Adipocyte (in vitro differentiated cells): ENCODE results near the gene UGT1A3.

Source experiments
- DNase-seq: peaks from one replicate; pipeline ENCODE4 v3.0.0-alpha.2; 2015; ENCODE audit warnings: low read depth
- H3K27me3 ChIP-seq: replicated peaks from 2 replicates; pipeline ENCODE4 v1.7.0; 2013; ENCODE audit warnings: mild to moderate bottlenecking, low read length, moderate library complexity; ENCODE audit not compliant: control insufficient read depth, insufficient read depth
- H3K36me3 ChIP-seq: 2 replicates; pipeline ENCODE4 v1.7.0; 2013; ENCODE audit warnings: low read length, mild to moderate bottlenecking, moderate library complexity; ENCODE audit not compliant: control insufficient read depth, insufficient read depth, severe bottlenecking
- H3K4me1 ChIP-seq: 2 replicates; pipeline ENCODE4 v1.7.0; 2013; ENCODE audit warnings: mild to moderate bottlenecking, low read length, moderate library complexity; ENCODE audit not compliant: control insufficient read depth, insufficient read depth
- H3K4me3 ChIP-seq: 2 replicates; pipeline ENCODE4 v1.7.0; 2013; ENCODE audit warnings: mild to moderate bottlenecking, low read length, moderate library complexity
- H3K9ac ChIP-seq: 2 replicates; pipeline ENCODE4 v1.7.0; 2013; ENCODE audit warnings: mild to moderate bottlenecking, low read length, moderate library complexity
- H3K9me3 ChIP-seq: 2 replicates; pipeline ENCODE4 v1.7.0; 2013; ENCODE audit warnings: mild to moderate bottlenecking, low read length, moderate library complexity; ENCODE audit not compliant: control insufficient read depth

UGT1A3 gene

DNA sequence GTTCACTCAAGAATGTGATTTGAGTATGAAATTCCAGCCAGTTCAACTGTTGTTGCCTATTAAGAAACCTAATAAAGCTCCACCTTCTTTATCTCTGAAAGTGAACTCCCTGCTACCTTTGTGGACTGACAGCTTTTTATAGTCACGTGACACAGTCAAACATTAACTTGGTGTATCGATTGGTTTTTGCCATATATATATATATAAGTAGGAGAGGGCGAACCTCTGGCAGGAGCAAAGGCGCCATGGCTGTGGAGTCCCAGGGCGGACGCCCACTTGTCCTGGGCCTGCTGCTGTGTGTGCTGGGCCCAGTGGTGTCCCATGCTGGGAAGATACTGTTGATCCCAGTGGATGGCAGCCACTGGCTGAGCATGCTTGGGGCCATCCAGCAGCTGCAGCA lies 31.2 kb downstream of the UGT1A3 start, which contains the start of gene UGT1A1:
Gene UGT1A1 (plus strand): TSS at position 228 of the 400 bp plus-strand sequence. CDS start 18 bp downstream, at position 246.
- no peak for DNase-seq
- H3K27me3 ChIP-seq: no peaks in the 10 kb centered on the region
- no peak within 1 kb of the TSS for H3K9ac ChIP-seq
- H3K36me3 ChIP-seq: no peaks in the 10 kb centered on the region
- H3K4me1 ChIP-seq: peaks cover 19% of the 10 kb centered on the region
- no peak within 1 kb of the TSS for H3K4me3 ChIP-seq
- no peaks in the 10 kb centered on the region for H3K9me3 ChIP-seq

DNA sequence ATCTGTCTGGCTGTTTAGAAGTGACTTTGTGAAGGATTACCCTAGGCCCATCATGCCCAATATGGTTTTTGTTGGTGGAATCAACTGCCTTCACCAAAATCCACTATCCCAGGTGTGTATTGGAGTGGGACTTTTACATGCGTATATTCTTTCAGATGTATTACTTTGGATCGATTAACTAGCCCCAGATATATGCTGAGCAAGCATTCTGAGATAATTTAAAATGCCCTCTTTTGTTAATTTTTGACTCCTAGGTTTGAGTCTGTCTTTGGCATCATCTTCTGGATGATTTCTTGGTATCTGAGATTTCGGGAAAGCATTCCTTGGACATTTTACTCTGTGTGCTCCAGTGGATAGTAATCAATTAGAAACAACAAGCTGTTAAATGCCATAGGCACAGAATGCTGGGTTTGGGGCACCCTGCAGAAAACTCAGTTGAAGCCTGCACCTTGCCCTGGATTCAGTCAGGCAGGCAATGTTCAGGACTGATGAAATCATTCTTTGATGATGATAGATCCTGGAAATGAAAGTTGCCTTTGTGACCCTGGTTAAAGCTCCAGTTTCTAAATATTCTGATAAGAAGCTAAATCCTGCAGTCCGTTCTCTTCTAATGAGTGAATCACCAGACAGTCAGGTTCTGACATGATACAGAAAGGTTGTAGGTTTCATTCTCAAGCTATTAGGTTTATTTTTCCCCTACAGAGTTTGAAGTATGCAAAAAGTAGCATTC lies 32.4 kb downstream of the UGT1A3 start:
- H3K9ac ChIP-seq: no peak overlapping the region
- no peaks in the 10 kb centered on the region for H3K27me3 ChIP-seq
- no peak overlapping the region for H3K4me3 ChIP-seq
- peaks cover 19% of the 10 kb centered on the region for H3K4me1 ChIP-seq
- peak; percentile 33 for DNase-seq
- H3K9me3 ChIP-seq: no peaks in the 10 kb centered on the region
- no peaks in the 10 kb centered on the region for H3K36me3 ChIP-seq

DNA sequence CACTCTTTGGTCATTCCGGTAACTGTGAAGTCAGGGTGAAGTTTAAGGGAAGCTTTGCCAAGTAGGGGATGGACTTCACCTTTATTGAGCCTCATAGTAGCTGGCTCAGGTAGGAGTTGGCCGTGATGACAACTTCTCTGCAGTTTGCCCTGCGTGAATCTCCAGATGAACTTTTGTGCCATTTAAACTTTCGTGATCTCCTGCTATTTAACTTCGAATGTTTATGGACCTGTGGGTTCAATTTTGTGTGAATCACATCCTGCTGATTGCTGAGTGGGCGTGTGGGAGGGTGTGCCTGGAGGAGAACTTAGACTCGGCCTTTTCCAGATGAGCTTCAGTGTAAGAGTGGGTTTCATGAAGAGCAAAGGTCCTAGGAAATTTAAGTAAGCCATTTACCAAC lies 35.4 kb downstream of the UGT1A3 start:
- Histone ChIP-seq H3K27me3 (no peaks in the 10 kb centered on the region), H3K9me3 (no peaks in the 10 kb centered on the region), H3K36me3 (no peaks in the 10 kb centered on the region), H3K4me1 (peaks cover 19% of the 10 kb centered on the region), H3K4me3 (no peak overlapping the region), H3K9ac (no peak overlapping the region)
- DNase-seq: peak; percentile 52

DNA sequence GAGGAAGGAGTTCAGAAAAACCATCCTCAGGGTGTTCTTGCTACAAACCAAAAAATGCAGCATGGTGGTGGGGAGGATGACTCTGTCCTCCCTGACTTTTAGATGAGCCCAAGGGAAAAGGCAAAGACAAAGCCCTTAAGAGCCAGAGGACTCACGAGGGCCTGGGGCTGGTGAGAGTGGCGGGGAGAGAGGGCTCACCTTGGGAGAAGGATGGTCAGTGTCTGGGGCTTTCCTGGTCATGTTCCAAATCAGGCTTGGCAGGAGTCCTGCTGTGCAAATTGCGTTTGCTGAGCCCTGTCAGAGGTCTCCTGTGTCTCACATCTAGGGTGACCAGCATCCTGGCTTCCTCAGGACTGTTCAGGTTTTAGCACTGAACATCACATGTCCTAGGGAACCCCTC lies 35.9 kb downstream of the UGT1A3 start:
- Histone ChIP-seq H3K4me3 (no peak overlapping the region), H3K9me3 (no peaks in the 10 kb centered on the region), H3K36me3 (no peaks in the 10 kb centered on the region), H3K9ac (no peak overlapping the region), H3K27me3 (no peaks in the 10 kb centered on the region), H3K4me1 (peaks cover 19% of the 10 kb centered on the region)
- DNase-seq: no peak

DNA sequence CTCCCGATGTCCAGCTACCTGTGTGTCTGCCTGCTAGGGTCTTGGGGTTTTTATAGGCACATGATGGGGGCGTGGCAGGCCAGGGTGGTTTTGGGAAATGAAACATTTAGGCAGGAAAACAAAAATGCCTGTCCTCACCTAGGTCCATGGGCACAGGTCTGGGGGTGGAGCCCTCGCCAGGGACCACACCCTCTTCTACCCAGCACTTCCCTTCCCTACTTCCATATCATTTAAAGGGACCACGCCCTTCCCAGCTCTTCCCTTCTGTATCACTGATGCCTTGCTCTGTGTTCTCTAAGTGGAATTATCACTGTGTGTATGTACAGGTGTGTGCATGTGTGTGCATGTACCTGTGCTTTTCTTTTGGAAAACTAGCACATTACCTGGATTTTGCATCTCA lies 37.6 kb downstream of the UGT1A3 start:
- Histone ChIP-seq H3K36me3 (no peaks in the 10 kb centered on the region), H3K9ac (no peak overlapping the region), H3K4me3 (no peak overlapping the region), H3K4me1 (peaks cover 14% of the 10 kb centered on the region), H3K9me3 (no peaks in the 10 kb centered on the region), H3K27me3 (no peaks in the 10 kb centered on the region)
- DNase-seq: no peak

DNA sequence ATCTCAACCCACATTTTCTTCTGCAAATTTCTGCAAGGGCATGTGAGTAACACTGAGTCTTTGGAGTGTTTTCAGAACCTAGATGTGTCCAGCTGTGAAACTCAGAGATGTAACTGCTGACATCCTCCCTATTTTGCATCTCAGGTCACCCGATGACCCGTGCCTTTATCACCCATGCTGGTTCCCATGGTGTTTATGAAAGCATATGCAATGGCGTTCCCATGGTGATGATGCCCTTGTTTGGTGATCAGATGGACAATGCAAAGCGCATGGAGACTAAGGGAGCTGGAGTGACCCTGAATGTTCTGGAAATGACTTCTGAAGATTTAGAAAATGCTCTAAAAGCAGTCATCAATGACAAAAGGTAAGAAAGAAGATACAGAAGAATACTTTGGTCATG lies 39.2 kb downstream of the UGT1A3 start:
- H3K36me3 ChIP-seq: no peaks in the 10 kb centered on the region
- H3K4me1 ChIP-seq: peaks cover 9% of the 10 kb centered on the region
- no peaks in the 10 kb centered on the region for H3K9me3 ChIP-seq
- no peak for DNase-seq
- no peaks in the 10 kb centered on the region for H3K27me3 ChIP-seq
- H3K4me3 ChIP-seq: no peak overlapping the region
- no peak overlapping the region for H3K9ac ChIP-seq

DNA sequence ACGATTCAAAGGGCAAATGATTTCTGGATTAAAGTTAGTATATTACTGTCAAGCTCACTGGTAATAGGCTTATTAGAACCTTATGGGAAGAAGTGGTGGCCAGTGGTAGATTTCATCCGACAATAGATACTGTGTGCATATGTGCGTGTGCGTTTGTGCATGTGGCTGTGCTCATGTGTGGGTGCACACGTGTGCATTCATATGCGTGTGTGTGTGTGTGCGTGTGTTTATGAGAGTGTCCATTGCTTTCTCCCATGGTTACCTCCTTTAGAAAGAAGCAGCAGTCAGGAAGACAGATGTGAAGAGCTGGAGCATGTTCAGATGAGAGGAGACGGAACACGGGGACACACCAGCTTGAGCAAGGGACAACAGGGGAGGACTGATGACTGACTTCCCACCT lies 40.4 kb downstream of the UGT1A3 start:
- no peaks in the 10 kb centered on the region for H3K36me3 ChIP-seq
- H3K4me3 ChIP-seq: no peak overlapping the region
- H3K9ac ChIP-seq: no peak overlapping the region
- H3K4me1 ChIP-seq: peaks cover 6% of the 10 kb centered on the region
- no peak for DNase-seq
- H3K9me3 ChIP-seq: no peaks in the 10 kb centered on the region
- no peaks in the 10 kb centered on the region for H3K27me3 ChIP-seq

DNA sequence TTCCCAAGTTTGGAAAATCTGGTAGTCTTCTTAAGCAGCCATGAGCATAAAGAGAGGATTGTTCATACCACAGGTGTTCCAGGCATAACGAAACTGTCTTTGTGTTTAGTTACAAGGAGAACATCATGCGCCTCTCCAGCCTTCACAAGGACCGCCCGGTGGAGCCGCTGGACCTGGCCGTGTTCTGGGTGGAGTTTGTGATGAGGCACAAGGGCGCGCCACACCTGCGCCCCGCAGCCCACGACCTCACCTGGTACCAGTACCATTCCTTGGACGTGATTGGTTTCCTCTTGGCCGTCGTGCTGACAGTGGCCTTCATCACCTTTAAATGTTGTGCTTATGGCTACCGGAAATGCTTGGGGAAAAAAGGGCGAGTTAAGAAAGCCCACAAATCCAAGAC lies 43.3 kb downstream of the UGT1A3 start:
- H3K4me1 ChIP-seq: peaks cover 3% of the 10 kb centered on the region
- no peak for DNase-seq
- no peak overlapping the region for H3K9ac ChIP-seq
- H3K9me3 ChIP-seq: peaks cover 12% of the 10 kb centered on the region
- no peaks in the 10 kb centered on the region for H3K36me3 ChIP-seq
- no peak overlapping the region for H3K4me3 ChIP-seq
- no peaks in the 10 kb centered on the region for H3K27me3 ChIP-seq

DNA sequence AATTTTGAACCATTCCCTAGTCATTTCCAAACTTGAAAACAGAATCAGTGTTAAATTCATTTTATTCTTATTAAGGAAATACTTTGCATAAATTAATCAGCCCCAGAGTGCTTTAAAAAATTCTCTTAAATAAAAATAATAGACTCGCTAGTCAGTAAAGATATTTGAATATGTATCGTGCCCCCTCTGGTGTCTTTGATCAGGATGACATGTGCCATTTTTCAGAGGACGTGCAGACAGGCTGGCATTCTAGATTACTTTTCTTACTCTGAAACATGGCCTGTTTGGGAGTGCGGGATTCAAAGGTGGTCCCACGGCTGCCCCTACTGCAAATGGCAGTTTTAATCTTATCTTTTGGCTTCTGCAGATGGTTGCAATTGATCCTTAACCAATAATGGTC lies 43.7 kb downstream of the UGT1A3 start:
- H3K36me3 ChIP-seq: no peaks in the 10 kb centered on the region
- H3K4me3 ChIP-seq: no peak overlapping the region
- DNase-seq: no peak

DNA sequence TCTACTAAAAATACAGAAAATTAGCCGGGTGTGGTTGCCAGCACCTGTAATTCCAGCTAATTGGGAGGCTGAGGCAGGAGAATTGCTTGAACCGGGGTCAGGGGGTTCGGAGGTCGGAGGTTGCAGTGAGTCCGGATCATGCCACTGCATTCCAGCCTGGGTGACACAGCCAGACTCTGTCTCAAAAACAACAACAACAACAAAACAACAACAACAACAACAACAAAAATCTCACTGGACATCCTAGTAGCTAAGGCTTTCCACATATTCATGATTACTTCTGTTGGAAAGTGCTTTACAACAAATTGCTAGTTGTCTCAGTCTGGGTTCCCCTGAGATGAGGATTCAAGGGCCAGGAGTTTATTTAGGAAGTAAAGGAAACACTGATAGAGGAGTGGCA lies 45.0 kb downstream of the UGT1A3 start:
- Histone ChIP-seq H3K4me1 (peaks cover 3% of the 10 kb centered on the region), H3K27me3 (no peaks in the 10 kb centered on the region), H3K9ac (no peak overlapping the region), H3K9me3 (peaks cover 24% of the 10 kb centered on the region), H3K36me3 (no peaks in the 10 kb centered on the region), H3K4me3 (no peak overlapping the region)
- DNase-seq: no peak

More for the DNA sequence above, 43.7 kb downstream of the UGT1A3 start:
- H3K27me3 ChIP-seq: no peaks in the 10 kb centered on the region
- peaks cover 3% of the 10 kb centered on the region for H3K4me1 ChIP-seq
- peaks cover 16% of the 10 kb centered on the region for H3K9me3 ChIP-seq
- no peak overlapping the region for H3K9ac ChIP-seq

DNA sequence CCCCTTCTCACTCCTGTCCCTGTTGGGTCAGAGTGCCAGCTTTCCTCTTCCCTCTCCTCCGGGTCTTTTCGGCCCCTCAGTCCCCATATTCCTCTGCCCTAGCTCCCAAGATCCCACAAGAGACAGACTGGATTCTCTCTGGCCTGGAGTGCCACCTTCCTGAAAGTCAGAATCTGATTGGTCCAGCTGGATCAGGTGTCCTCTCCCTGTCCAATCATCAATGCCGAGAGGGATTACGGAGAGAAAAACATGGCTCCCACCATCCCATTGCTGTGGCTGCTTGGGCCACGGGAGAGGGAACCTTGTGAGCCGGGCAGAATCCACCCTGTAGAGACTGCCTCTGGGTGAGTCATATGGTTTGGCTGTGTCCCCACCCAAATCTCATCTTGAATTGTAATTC lies 46.6 kb downstream of the UGT1A3 start:
- Histone ChIP-seq H3K9ac (no peak overlapping the region), H3K36me3 (no peaks in the 10 kb centered on the region), H3K27me3 (no peaks in the 10 kb centered on the region), H3K4me3 (no peak overlapping the region), H3K9me3 (peaks cover 25% of the 10 kb centered on the region), H3K4me1 (peaks cover 3% of the 10 kb centered on the region)
- no peak for DNase-seq

DNA sequence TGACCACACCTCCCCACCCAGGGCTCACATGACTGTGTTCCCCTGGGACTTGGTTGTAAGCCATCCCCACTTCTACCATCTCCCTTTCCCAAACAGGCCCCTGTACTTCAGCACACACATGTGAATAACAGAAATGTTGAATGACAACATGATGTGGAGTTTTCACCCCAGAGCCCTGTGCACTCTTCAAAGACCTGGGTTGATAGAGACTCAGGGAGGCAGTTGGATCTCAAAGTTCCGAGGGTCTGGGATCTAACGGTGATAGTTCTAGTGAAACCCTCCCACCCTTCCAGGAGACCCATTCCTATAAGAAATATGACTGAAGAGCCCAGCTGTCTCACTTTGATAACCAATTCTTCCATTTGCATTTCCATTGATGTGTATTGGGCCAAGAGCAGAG lies 49.2 kb downstream of the UGT1A3 start, which contains the start of gene MROH2A:
Gene MROH2A (plus strand): TSS at position 301 of the 400 bp plus-strand sequence. CDS start 1,029 bp downstream, outside the sequence.
- Histone ChIP-seq H3K27me3 (no peaks in the 10 kb centered on the region), H3K9me3 (peaks cover 25% of the 10 kb centered on the region), H3K4me1 (peaks cover 3% of the 10 kb centered on the region), H3K4me3 (no peak within 1 kb of the TSS), H3K9ac (no peak within 1 kb of the TSS), H3K36me3 (no peaks in the 10 kb centered on the region)
- no peak for DNase-seq
